HG03280 (cell line): ENCODE results near the gene PSMA6.
"Not testable (repeated sequence)": the region's sequence is repeated elsewhere in the genome, so short reads cannot be mapped to it uniquely, and the experiment has no call there.

Experiments
- ATAC-seq: cut with Tn5 transposase; IDR thresholded peaks from one replicate; pipeline ENCODE4 v1.9.1; 2021; ENCODE audit warnings: mild to moderate bottlenecking, moderate library complexity; ENCODE audit not compliant: unreplicated experiment

The PSMA6 gene

GRCh38 chr14:35317820-35318219 is 25.6 kb downstream of the PSMA6 start:
- ATAC-seq, result no peak

GRCh38 chr14:35319509-35319908 is 27.3 kb downstream of the PSMA6 start:
- no peak for ATAC-seq

- ATAC-seq, result no peak
Measured at GRCh38 chr14:35320472-35320871, 28.3 kb downstream of the PSMA6 start.

- no peak for ATAC-seq
Measured at GRCh38 chr14:35326375-35326774, 34.2 kb downstream of the PSMA6 start.

GRCh38 chr14:35331605-35332516 is 39.7 kb downstream of the PSMA6 start:
- ATAC-seq, result peak; percentile 63

GRCh38 chr14:35332517-35333263 is 40.5 kb downstream of the PSMA6 start:
- no peak for ATAC-seq

GRCh38 chr14:35333264-35333730 is 41.1 kb downstream of the PSMA6 start:
- no peak for ATAC-seq

- no peak for ATAC-seq
Measured at GRCh38 chr14:35333797-35334743, 41.9 kb downstream of the PSMA6 start.

GRCh38 chr14:35335388-35336092 is 43.4 kb downstream of the PSMA6 start:
- ATAC-seq, result no peak

- not testable (repeated sequence) for ATAC-seq
Measured at GRCh38 chr14:35336171-35336493, 44.0 kb downstream of the PSMA6 start.

GRCh38 chr14:35336494-35337268 is 44.5 kb downstream of the PSMA6 start:
- ATAC-seq, result no peak

GRCh38 chr14:35337269-35338255 is 45.4 kb downstream of the PSMA6 start:
- no peak for ATAC-seq

- ATAC-seq, result no peak
Measured at GRCh38 chr14:35338731-35339405, 46.7 kb downstream of the PSMA6 start.

- no peak for ATAC-seq
Measured at GRCh38 chr14:35339761-35340406, 47.7 kb downstream of the PSMA6 start.

GRCh38 chr14:35340616-35341453 is 48.7 kb downstream of the PSMA6 start:
- ATAC-seq, result no peak

- ATAC-seq, result no peak
Measured at GRCh38 chr14:35341454-35341750, 49.2 kb downstream of the PSMA6 start.
